ENCODE measurements around the gene MTARC1. TPM values are rescaled to one million over a fixed set of nuclear protein-coding genes. Genes with fewer than 3 reads are reported as not detected.

The MTARC1 gene
- total and polyA plus RNA-seq, 9 of the 15 experiments (the other 6 are each of a cell fraction or from before 2014, with no cell fraction given): 0.07 to 0.14 (median 0.11) TPM; not detected in 6

DNA sequence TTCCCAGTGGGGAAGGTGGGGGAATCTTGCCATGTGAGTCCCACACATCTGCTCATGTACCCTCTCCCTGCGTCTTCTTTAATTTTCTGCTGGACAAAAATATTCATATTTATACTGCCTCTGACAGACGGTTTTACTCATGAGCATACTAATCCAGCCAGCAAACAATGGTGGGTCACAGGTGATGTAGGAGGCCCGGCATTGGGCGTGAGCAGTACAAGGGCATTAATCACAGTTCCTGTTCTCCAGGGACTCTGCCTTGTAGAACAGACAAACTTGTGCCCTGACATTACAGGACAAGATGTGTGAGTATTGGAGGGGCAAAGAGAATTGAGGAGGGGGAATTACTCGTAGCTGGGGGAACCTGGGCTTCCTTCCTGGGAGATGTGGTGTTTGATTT lies 25.0 kb downstream of the MTARC1 start:
- in situ Hi-C loops (cut with MboI): loop anchor here (10.0 kb wide), 3 partner anchors 393 to 1643 kb away; no protein-coding TSS in a partner anchor

More for the DNA sequence above, 25.0 kb downstream of the MTARC1 start:
- H3K4me3 ChIP-seq: no peak overlapping the region
- CTCF ChIA-PET (ENCODE audit: low intra/inter-chr PET ratio): interaction anchor here (1.2 kb wide), 1 partner anchor 624 kb away, joined by 3 read pairs; no protein-coding TSS in a partner anchor
- H3K9me1 ChIP-seq (ENCODE audit: control insufficient read depth, insufficient read depth, low read length): no peaks in the 10 kb centered on the region
- intact Hi-C loops (cut with micrococcal nuclease): loop anchor here (2.0 to 10.0 kb wide), 3 partner anchors 66 to 1643 kb away; partner anchors contain the start of gene HLX
- H3K27ac ChIP-seq (ENCODE audit: extremely low read depth, low read depth, low read length): no peak overlapping the region
- H2AFZ ChIP-seq (ENCODE audit: low read depth, low read length): no peak overlapping the region
- peaks cover 2 to 13% of the 10 kb centered on the region in 2 experiments; a peak in 3 of 5 replicates for H3K27me3 ChIP-seq (ENCODE audit: control insufficient read depth in 2 of 2, insufficient read depth in 2 of 2, low read length in 2 of 2)
- DNase-seq (ENCODE audit: extremely low read depth in 1 of 4, low spot score in 3 of 4): no peak
- TF ChIP-seq OTX1 (CRISPR knock-in tag; IDR thresholded peaks at IDR 0.05) (no peak), KDM4B (IDR thresholded peaks at IDR 0.05; ENCODE audit: borderline replicate concordance in 2 of 2, low read depth in 1 of 2) (no peak), ZNF695 (CRISPR knock-in tag; IDR thresholded peaks at IDR 0.05) (no peak), CEBPG (CRISPR knock-in tag; IDR thresholded peaks at IDR 0.05) (no peak), CEBPG (tag; conservative IDR thresholded peaks at IDR 0.05 in 1 of 2, IDR thresholded peaks at IDR 0.05 in 1 of 2) (no peak), SMAD3 (CRISPR knock-in tag; conservative IDR thresholded peaks at IDR 0.05) (no peak), ZFP36 (IDR thresholded peaks at IDR 0.05; ENCODE audit: low read depth, low read length, partially characterized antibody) (no peak)
- TF ChIP-seq, protein P1, sequence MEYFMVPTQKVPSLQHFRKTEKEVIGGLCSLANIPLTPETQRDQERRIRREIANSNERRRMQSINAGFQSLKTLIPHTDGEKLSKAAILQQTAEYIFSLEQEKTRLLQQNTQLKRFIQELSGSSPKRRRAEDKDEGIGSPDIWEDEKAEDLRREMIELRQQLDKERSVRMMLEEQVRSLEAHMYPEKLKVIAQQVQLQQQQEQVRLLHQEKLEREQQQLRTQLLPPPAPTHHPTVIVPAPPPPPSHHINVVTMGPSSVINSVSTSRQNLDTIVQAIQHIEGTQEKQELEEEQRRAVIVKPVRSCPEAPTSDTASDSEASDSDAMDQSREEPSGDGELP (CRISPR knock-in tag; IDR thresholded peaks at IDR 0.05; ENCODE audit: borderline replicate concordance): no peak
- TF ChIP-seq, protein P2, sequence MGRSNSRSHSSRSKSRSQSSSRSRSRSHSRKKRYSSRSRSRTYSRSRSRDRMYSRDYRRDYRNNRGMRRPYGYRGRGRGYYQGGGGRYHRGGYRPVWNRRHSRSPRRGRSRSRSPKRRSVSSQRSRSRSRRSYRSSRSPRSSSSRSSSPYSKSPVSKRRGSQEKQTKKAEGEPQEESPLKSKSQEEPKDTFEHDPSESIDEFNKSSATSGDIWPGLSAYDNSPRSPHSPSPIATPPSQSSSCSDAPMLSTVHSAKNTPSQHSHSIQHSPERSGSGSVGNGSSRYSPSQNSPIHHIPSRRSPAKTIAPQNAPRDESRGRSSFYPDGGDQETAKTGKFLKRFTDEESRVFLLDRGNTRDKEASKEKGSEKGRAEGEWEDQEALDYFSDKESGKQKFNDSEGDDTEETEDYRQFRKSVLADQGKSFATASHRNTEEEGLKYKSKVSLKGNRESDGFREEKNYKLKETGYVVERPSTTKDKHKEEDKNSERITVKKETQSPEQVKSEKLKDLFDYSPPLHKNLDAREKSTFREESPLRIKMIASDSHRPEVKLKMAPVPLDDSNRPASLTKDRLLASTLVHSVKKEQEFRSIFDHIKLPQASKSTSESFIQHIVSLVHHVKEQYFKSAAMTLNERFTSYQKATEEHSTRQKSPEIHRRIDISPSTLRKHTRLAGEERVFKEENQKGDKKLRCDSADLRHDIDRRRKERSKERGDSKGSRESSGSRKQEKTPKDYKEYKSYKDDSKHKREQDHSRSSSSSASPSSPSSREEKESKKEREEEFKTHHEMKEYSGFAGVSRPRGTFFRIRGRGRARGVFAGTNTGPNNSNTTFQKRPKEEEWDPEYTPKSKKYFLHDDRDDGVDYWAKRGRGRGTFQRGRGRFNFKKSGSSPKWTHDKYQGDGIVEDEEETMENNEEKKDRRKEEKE (IDR thresholded peaks at IDR 0.05; ENCODE audit: borderline replicate concordance in 1 of 2, control insufficient read depth in 1 of 2, low read depth in 2 of 2, low read length in 1 of 2): no peak
- TF ChIP-seq, protein P3, sequence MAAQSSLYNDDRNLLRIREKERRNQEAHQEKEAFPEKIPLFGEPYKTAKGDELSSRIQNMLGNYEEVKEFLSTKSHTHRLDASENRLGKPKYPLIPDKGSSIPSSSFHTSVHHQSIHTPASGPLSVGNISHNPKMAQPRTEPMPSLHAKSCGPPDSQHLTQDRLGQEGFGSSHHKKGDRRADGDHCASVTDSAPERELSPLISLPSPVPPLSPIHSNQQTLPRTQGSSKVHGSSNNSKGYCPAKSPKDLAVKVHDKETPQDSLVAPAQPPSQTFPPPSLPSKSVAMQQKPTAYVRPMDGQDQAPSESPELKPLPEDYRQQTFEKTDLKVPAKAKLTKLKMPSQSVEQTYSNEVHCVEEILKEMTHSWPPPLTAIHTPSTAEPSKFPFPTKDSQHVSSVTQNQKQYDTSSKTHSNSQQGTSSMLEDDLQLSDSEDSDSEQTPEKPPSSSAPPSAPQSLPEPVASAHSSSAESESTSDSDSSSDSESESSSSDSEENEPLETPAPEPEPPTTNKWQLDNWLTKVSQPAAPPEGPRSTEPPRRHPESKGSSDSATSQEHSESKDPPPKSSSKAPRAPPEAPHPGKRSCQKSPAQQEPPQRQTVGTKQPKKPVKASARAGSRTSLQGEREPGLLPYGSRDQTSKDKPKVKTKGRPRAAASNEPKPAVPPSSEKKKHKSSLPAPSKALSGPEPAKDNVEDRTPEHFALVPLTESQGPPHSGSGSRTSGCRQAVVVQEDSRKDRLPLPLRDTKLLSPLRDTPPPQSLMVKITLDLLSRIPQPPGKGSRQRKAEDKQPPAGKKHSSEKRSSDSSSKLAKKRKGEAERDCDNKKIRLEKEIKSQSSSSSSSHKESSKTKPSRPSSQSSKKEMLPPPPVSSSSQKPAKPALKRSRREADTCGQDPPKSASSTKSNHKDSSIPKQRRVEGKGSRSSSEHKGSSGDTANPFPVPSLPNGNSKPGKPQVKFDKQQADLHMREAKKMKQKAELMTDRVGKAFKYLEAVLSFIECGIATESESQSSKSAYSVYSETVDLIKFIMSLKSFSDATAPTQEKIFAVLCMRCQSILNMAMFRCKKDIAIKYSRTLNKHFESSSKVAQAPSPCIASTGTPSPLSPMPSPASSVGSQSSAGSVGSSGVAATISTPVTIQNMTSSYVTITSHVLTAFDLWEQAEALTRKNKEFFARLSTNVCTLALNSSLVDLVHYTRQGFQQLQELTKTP (IDR thresholded peaks at IDR 0.05; ENCODE audit: low read depth in 1 of 2, partially characterized antibody in 2 of 2): no peak
- no peaks in the 10 kb centered on the region for H3K9me3 ChIP-seq (replicated peaks; ENCODE audit: control insufficient read depth, insufficient read depth, low read depth, low read length)
- ATAC-seq: no peak
- 0 out of 2 replicates have a peak, but pooled peaks cover 2% of the 10 kb centered on the region for H4K20me1 ChIP-seq (replicated peaks; ENCODE audit: control insufficient read depth, insufficient read depth, low read length)
- no TSS peak for BruUV-seq (replicated peaks)
- H3K9ac ChIP-seq (ENCODE audit: insufficient read depth in 1 of 2, low read depth in 2 of 2, low read length in 2 of 2): no peak overlapping the region
- H3K79me2 ChIP-seq (ENCODE audit: control insufficient read depth, insufficient read depth, low read length): no peaks in the 10 kb centered on the region
- no peak for FAIRE-seq
- POLR2A ChIA-PET: interaction anchor here (0.7 kb wide), 1 partner anchor 1129 kb away, joined by 3 read pairs; no protein-coding TSS in a partner anchor
- H3K4me1 ChIP-seq (replicated peaks in 1 of 2; ENCODE audit: control insufficient read depth in 2 of 2, insufficient read depth in 2 of 2, low read length in 2 of 2): peaks cover 2 to 4% of the 10 kb centered on the region in 2 experiments; a peak in 3 of 5 replicates
- H3K4me2 ChIP-seq (ENCODE audit: insufficient read depth, low read length): no peak overlapping the region
- 0% methylated on average over 5 of the region's 5 CpGs for WGBS (ENCODE audit: insufficient coverage, low coverage, missing lambda C conversion rate)
- no peaks in the 10 kb centered on the region for H3K36me3 ChIP-seq (ENCODE audit: control insufficient read depth, insufficient read depth, low read length)
